ENCODE measurements around the gene SEC14L6. TPM values are rescaled to one million over a fixed set of nuclear protein-coding genes. Genes with fewer than 3 reads are reported as not detected.
"Not testable (repeated sequence)": the region's sequence is repeated elsewhere in the genome, so short reads cannot be mapped to it uniquely, and the experiment has no call there.

Gene SEC14L6
- total RNA-seq, 3 donors from 2014 or later (not counting 1 experiment from before 2014, with no cell fraction given): 0.18 to 0.23 TPM; not detected in 1

DNA sequence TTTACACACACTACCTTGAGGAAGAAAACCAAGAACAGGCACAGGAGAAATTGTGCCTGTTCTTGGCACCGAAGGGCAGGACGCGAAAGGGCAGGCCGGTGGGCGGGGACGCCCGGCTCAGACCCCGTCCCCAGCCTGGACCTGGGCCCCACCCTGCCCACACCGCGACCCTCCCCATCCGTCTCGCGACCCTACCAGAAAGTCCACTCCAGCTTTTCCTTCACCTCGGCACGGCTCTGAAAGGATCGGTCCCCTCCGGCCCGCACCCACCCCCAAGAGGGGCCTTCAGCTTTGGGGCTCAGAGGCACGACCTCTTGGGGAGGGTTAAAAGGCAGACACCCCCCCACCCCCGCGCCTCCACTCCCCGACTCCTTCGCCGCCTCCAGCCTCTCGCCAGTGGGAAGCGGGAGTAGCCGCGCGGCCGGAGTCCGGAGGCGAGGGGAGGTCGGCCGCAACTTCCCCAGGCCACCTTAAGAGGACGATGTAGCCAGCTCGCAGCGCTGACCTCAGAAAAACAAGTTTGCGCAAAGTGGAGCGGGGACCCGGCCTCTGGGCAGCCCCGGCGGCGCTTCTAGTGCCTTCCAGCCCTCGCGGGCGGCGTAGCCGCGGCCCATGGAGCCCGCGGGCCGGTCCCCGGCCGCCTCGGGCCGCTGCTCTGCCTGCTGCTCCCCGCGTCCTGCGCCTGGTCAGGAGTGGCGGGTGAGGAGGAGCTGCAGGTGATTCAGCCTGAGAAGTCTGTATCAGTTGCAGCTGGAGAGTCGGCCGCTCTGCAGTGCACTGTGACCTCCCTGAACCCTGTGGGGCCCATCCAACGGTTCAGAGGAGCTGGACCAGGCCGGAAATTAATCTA is 4.4 kb downstream of the SEC14L6 start:
- intact Hi-C loops (cut with micrococcal nuclease): no loop called here
- no peak overlapping the region for H3K27ac Mint-ChIP-seq
- peak in 1 of 3 donors; percentile 18 for ATAC-seq
- DNase-seq: no peak
- TF ChIP-seq CTCF (IDR thresholded peaks at IDR 0.05): no peak
- peaks cover 14% of the 10 kb centered on the region for H3K27me3 ChIP-seq (ENCODE audit: control insufficient read depth, insufficient read depth, low read length)
- peaks cover 11% of the 10 kb centered on the region for H3K4me1 ChIP-seq (ENCODE audit: control insufficient read depth, insufficient read depth, low read length)
- no peaks in the 10 kb centered on the region for H3K4me1 Mint-ChIP-seq
- no peaks in the 10 kb centered on the region for H3K36me3 ChIP-seq (ENCODE audit: control insufficient read depth, insufficient read depth, low read length)
- 7% methylated on average over 64 of the region's 64 CpGs for WGBS (ENCODE audit: insufficient coverage)
- H3K4me3 ChIP-seq (ENCODE audit: low read length): peak overlapping the region; percentile 7
- no peaks in the 10 kb centered on the region for H3K9me3 Mint-ChIP-seq
- H3K27me3 Mint-ChIP-seq (ENCODE audit: low read depth in 2 of 2): peaks cover 17 to 27% of the 10 kb centered on the region in 2 donors
- no peak overlapping the region for H3K4me3 Mint-ChIP-seq
- no peaks in the 10 kb centered on the region for H3K36me3 Mint-ChIP-seq
- H3K27ac ChIP-seq (ENCODE audit: low read length): no peak overlapping the region
- H3K9me3 ChIP-seq (ENCODE audit: control insufficient read depth, insufficient read depth, low read length): no peaks in the 10 kb centered on the region

DNA sequence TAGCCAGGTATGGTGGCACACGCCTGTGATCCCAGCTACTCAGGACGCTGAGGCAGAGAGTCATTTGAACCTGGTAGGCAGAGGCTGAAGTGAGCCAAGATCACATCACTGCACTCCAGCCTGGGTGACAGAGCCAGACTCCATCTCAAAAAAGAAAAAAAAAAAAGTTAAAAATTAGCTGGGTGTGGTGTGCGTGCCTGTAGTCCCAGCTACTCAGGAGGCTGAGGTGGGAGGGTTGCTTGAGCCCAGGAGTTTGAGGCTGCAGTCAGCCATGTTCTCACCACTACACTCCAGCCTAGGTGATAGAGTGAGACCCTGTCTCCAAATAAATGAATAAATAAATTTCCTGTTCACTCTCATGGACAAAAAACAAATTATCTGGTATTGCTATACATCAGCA is 5.0 kb downstream of the SEC14L6 start:
- H3K9me3 Mint-ChIP-seq; H3K36me3 Mint-ChIP-seq; H3K4me1 Mint-ChIP-seq; H3K4me3 Mint-ChIP-seq; H3K27ac ChIP-seq (ENCODE audit: low read length); H3K9me3 ChIP-seq (ENCODE audit: control insufficient read depth, insufficient read depth, low read length); intact Hi-C loops (cut with micrococcal nuclease); DNase-seq; H3K4me3 ChIP-seq (ENCODE audit: low read length); H3K27ac Mint-ChIP-seq; H3K36me3 ChIP-seq (ENCODE audit: control insufficient read depth, insufficient read depth, low read length); ATAC-seq: not testable (repeated sequence)
- Histone ChIP-seq H3K27me3 (ENCODE audit: control insufficient read depth, insufficient read depth, low read length) (peaks cover 16% of the 10 kb centered on the region), H3K4me1 (ENCODE audit: control insufficient read depth, insufficient read depth, low read length) (peaks cover 12% of the 10 kb centered on the region)
- peaks cover 17 to 22% of the 10 kb centered on the region in 2 donors for H3K27me3 Mint-ChIP-seq (ENCODE audit: low read depth in 2 of 2)
- 98% methylated on average over 2 of the region's 3 CpGs for WGBS (ENCODE audit: insufficient coverage)

- no peak for DNase-seq
- peaks cover 0 to 5% of the 10 kb centered on the region in 2 donors for H3K4me1 Mint-ChIP-seq
- no peak for TF ChIP-seq CTCF (IDR thresholded peaks at IDR 0.05)
- Histone ChIP-seq H3K4me1 (ENCODE audit: control insufficient read depth, insufficient read depth, low read length) (peaks cover 17% of the 10 kb centered on the region), H3K27ac (ENCODE audit: low read length) (no peak overlapping the region), H3K36me3 (ENCODE audit: control insufficient read depth, insufficient read depth, low read length) (no peaks in the 10 kb centered on the region), H3K4me3 (ENCODE audit: low read length) (no peak overlapping the region), H3K9me3 (ENCODE audit: control insufficient read depth, insufficient read depth, low read length) (no peaks in the 10 kb centered on the region), H3K27me3 (ENCODE audit: control insufficient read depth, insufficient read depth, low read length) (peaks cover 16% of the 10 kb centered on the region)
- H3K27me3 Mint-ChIP-seq (ENCODE audit: low read depth in 2 of 2): peaks cover 16 to 17% of the 10 kb centered on the region in 2 donors
- H3K36me3 Mint-ChIP-seq: no peaks in the 10 kb centered on the region
- intact Hi-C loops (cut with micrococcal nuclease): no loop called here
- 100% methylated on average over 1 of the region's 1 CpG for WGBS (ENCODE audit: insufficient coverage)
- no peak overlapping the region for H3K4me3 Mint-ChIP-seq
- H3K9me3 Mint-ChIP-seq: no peaks in the 10 kb centered on the region
- no peak for ATAC-seq
- no peak overlapping the region for H3K27ac Mint-ChIP-seq
Observed at GRCh38 chr22:30539368-30539767, 7.2 kb downstream of the SEC14L6 start.

DNA sequence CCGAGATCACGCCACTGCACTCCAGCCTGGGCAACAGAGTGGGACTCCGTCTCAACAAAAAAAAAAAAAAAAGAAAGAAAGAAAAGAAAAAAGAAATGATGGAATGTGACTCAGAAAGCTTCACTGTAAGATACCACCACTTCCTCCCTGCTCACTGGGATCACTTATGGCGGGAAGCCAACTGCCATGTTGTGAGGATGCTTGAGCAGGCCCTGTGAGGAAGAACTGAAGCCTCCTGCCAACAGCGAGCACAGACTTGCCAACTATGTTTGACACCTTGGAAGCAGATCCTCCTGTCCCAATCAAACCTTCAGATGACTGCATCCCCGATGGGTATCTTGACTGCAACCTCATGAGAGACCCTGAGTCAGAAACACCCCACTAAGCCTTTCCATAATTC is 8.3 kb downstream of the SEC14L6 start:
- Histone ChIP-seq H3K27ac (ENCODE audit: low read length) (no peak overlapping the region), H3K4me1 (ENCODE audit: control insufficient read depth, insufficient read depth, low read length) (peaks cover 17% of the 10 kb centered on the region), H3K4me3 (ENCODE audit: low read length) (no peak overlapping the region), H3K27me3 (ENCODE audit: control insufficient read depth, insufficient read depth, low read length) (peaks cover 13% of the 10 kb centered on the region), H3K9me3 (ENCODE audit: control insufficient read depth, insufficient read depth, low read length) (no peaks in the 10 kb centered on the region), H3K36me3 (ENCODE audit: control insufficient read depth, insufficient read depth, low read length) (no peaks in the 10 kb centered on the region)
- 95% methylated on average over 6 of the region's 6 CpGs for WGBS (ENCODE audit: insufficient coverage)
- Mint-ChIP-seq H3K27ac (no peak overlapping the region), H3K4me1 (peaks cover 0 to 5% of the 10 kb centered on the region in 2 donors), H3K9me3 (no peaks in the 10 kb centered on the region), H3K4me3 (no peak overlapping the region), H3K27me3 (ENCODE audit: low read depth in 2 of 2) (peaks cover 12% of the 10 kb centered on the region in 2 donors), H3K36me3 (no peaks in the 10 kb centered on the region)
- intact Hi-C loops (cut with micrococcal nuclease): no loop called here
- DNase-seq (no peak), ATAC-seq (no peak)
- no peak for TF ChIP-seq CTCF (IDR thresholded peaks at IDR 0.05)

Data from natural killer cell (primary cell).